ACC112 (cell line): ENCODE measurements around the gene KRTAP20-4.

Experiments
- H2AFZ ChIP-seq: fragments of 200-600 bp; sonication (generic); one replicate; pipeline ENCODE4 v1.6.0; 2017; ENCODE audit warnings: antibody characterized with exemption, low read length; ENCODE audit not compliant: unreplicated experiment
- H3K27ac ChIP-seq: fragments of 200-600 bp; sonication (generic); 2 replicates; pipeline ENCODE4 v1.5.1; 2014; ENCODE audit warnings: low read depth, mild to moderate bottlenecking, antibody characterized with exemption, low read length, moderate library complexity
- H3K27me3 ChIP-seq: fragments of 200-600 bp; sonication (generic); 2 replicates; pipeline ENCODE4 v1.6.1; 2014; ENCODE audit warnings: mild to moderate bottlenecking, antibody characterized with exemption, low read length, moderate library complexity, mixed read lengths; ENCODE audit not compliant: insufficient read depth
- H3K36me3 ChIP-seq: fragments of 200-600 bp; sonication (generic); 2 replicates; pipeline ENCODE4 v1.6.1; 2016; ENCODE audit warnings: mild to moderate bottlenecking, antibody characterized with exemption, low read length, moderate library complexity, mixed read lengths; ENCODE audit not compliant: insufficient read depth
- H3K4me1 ChIP-seq: fragments of 200-600 bp; sonication (generic); one replicate; pipeline ENCODE4 v1.6.1; 2016; ENCODE audit warnings: low read length, mixed read lengths; ENCODE audit not compliant: insufficient read depth, unreplicated experiment, control insufficient read depth
- H3K4me3 ChIP-seq: fragments of 200-600 bp; sonication (generic); 2 replicates; pipeline ENCODE4 v1.5.1; 2014; ENCODE audit warnings: mild to moderate bottlenecking, low read depth, low read length
- H3K79me2 ChIP-seq: fragments of 200-600 bp; sonication (generic); one replicate; pipeline ENCODE4 v1.6.0; 2016; ENCODE audit warnings: low read length; ENCODE audit not compliant: control insufficient read depth, unreplicated experiment, insufficient read depth

The KRTAP20-4 gene

DNA sequence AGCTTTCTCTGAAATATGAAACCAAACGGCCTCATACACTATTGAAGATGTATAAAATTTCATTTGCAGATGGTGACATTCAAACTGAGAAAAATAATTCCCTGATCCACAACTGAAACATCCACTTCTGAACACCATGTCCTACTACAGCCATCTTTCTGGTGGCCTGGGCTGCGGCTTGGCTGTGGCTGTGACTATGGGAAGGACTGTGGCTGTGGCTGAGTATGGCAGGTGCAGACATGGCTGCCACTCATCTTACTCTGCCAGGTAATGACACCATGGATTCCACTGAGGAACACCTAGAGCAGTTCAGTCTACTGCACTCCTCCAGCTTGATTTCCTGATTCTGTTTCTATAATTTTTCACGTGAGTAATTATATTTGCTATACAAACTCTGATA, at the start of gene KRTAP20-4:
Gene KRTAP20-4, plus strand, starts transcription at position 106 of the 400 bp plus-strand sequence.
- Histone ChIP-seq H3K4me1 (no peaks in the 10 kb centered on the region), H3K4me3 (no peak within 1 kb of the TSS), H2AFZ (no peak within 1 kb of the TSS), H3K36me3 (no peaks in the 10 kb centered on the region), H3K27ac (no peak within 1 kb of the TSS), H3K27me3 (no peaks in the 10 kb centered on the region), H3K79me2 (no peaks in the 10 kb centered on the region)

DNA sequence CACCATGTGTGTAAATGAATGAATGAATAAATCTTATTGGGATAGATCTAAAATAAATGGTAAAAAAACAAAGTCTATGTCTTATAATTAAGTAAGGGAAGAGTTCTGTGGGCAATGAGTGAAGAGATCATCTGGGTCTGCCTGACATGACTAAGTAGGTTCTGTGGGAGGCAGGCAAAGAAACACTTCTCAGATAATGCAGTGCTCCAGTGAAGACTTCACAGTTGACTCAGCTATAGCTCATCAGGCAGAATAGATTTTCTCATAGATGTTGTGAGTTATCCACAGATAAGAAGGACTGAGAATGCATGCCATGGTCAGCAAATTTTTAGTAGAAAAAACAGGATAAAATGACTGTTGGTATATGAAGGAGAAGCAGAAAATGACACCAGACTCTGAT, 42.7 kb upstream of the KRTAP20-4 start:
- no peaks in the 10 kb centered on the region for H3K4me1 ChIP-seq
- H3K4me3 ChIP-seq, result no peak overlapping the region
- H3K27ac ChIP-seq, result no peak overlapping the region
- no peaks in the 10 kb centered on the region for H3K36me3 ChIP-seq
- no peaks in the 10 kb centered on the region for H3K79me2 ChIP-seq
- no peak overlapping the region for H2AFZ ChIP-seq
- H3K27me3 ChIP-seq, result no peaks in the 10 kb centered on the region

DNA sequence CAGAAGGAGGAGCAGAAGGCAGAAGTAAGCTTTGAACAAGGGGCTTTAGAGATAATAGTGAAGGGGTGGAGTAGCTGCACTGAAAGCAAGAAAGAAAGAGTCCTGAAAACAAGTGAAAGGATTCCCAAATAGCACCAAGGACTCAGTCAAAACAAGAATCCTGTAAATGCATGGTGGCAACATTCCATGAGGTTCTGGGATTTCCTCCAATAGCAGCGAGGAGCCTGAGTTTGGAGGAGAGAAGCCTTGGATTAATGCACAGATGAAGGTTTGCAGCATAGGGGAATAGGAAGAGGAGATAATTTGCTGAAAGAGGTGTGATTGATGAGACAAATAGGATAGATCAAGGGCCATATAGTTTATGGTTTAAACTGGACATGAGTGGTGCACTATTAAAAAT, 41.1 kb upstream of the KRTAP20-4 start:
- Histone ChIP-seq H3K27ac (no peak overlapping the region), H3K79me2 (no peaks in the 10 kb centered on the region), H3K36me3 (no peaks in the 10 kb centered on the region), H2AFZ (no peak overlapping the region), H3K27me3 (no peaks in the 10 kb centered on the region), H3K4me1 (no peaks in the 10 kb centered on the region), H3K4me3 (no peak overlapping the region)

DNA sequence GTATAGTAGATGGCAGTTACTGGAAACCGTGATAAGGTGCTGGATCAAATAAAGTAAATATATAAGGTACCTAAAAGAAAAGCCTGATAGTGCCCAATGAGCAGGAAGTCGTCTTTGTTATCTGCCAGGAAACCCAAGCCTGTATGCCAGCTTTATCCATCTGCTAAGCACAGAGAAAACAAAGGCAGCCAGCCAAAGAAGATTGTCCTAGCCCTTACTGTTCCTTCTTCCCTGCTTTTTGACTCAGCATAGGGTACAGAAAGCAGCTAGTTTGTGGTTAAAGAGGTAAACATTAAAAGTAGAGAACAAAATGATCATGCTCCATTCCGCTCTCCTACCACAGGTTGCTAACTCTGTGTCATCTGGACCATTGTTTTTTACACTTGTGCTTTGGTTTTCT, 40.3 kb upstream of the KRTAP20-4 start:
- H2AFZ ChIP-seq, result no peak overlapping the region
- H3K79me2 ChIP-seq, result no peaks in the 10 kb centered on the region

DNA sequence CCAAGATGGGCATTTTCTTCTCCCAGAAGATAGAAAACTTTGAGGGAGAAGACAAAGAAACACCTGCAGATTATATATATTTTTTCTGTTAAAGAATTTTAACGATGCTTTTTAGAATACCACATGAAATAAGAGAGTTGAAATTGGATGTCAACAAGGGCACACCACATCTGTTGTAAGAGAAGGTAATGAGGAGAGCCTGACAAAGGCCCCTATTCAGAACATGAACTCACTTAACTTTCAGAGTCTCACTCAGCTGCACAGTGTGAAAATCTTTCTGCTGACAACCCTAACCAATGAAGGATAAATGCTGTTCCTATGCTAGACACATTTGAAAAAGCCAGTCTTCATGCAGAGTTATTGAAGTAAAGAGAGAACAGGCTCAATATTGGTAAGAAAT, 37.6 kb upstream of the KRTAP20-4 start:
- Histone ChIP-seq H3K79me2 (no peaks in the 10 kb centered on the region), H3K27me3 (no peaks in the 10 kb centered on the region), H3K27ac (no peak overlapping the region), H3K36me3 (no peaks in the 10 kb centered on the region), H3K4me3 (no peak overlapping the region), H3K4me1 (no peaks in the 10 kb centered on the region), H2AFZ (no peak overlapping the region)

More for the DNA sequence above, 40.3 kb upstream of the KRTAP20-4 start:
- no peaks in the 10 kb centered on the region for H3K4me1 ChIP-seq
- no peaks in the 10 kb centered on the region for H3K36me3 ChIP-seq
- H3K27ac ChIP-seq, result no peak overlapping the region
- no peak overlapping the region for H3K4me3 ChIP-seq
- H3K27me3 ChIP-seq, result no peaks in the 10 kb centered on the region

DNA sequence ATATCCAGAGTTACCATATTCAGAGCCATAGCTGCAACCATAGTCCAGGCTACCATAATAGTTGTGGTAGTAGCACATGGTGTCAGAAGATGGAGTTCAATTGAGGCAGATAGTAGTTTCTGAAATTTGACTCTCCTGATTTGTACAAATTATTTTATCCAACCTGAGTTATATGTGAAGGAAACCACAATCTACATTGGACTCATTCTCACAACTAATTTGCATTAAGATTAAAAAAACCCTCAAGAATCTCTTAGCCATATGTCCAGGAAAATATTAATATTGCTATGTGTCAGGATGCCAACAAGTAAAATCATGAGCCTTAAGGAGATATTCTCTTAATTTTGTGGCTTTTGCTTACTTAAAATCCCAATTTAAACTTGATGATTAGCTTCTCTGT, 30.1 kb upstream of the KRTAP20-4 start, which contains the start of gene KRTAP22-2:
Gene KRTAP22-2, minus strand, starts transcription at position 101 of the 400 bp plus-strand sequence.
- no peaks in the 10 kb centered on the region for H3K79me2 ChIP-seq
- H3K4me3 ChIP-seq, result no peak within 1 kb of the TSS
- no peak within 1 kb of the TSS for H2AFZ ChIP-seq
- no peaks in the 10 kb centered on the region for H3K36me3 ChIP-seq
- no peaks in the 10 kb centered on the region for H3K4me1 ChIP-seq
- no peaks in the 10 kb centered on the region for H3K27me3 ChIP-seq
- H3K27ac ChIP-seq, result no peak within 1 kb of the TSS

DNA sequence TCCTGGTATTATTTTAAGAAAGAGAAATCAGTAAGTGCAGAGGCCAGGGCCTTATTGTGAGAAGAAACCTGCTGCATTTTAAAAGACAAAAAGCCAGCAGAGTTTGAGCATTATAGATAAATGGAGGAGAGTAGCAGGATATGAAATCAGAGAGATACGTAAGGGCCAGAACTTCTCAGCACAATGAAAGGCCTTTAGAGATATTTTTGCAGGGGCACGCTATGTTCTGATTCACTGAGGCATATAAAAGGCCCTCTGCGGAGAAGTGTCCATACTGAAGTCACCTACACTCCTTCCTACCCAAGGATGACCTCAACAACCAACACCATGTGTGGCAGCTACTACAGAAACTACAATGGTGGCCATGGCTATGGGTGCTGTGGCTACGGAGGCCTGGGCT, 28.3 kb upstream of the KRTAP20-4 start, which contains the start of gene KRTAP6-3:
Gene KRTAP6-3, plus strand, starts transcription at position 301 of the 400 bp plus-strand sequence. Its CDS starts 6 bp downstream, at position 307.
- Histone ChIP-seq H3K27me3 (no peaks in the 10 kb centered on the region), H3K4me1 (no peaks in the 10 kb centered on the region), H3K79me2 (no peaks in the 10 kb centered on the region), H3K36me3 (no peaks in the 10 kb centered on the region), H2AFZ (no peak within 1 kb of the TSS), H3K4me3 (no peak within 1 kb of the TSS), H3K27ac (no peak within 1 kb of the TSS)

DNA sequence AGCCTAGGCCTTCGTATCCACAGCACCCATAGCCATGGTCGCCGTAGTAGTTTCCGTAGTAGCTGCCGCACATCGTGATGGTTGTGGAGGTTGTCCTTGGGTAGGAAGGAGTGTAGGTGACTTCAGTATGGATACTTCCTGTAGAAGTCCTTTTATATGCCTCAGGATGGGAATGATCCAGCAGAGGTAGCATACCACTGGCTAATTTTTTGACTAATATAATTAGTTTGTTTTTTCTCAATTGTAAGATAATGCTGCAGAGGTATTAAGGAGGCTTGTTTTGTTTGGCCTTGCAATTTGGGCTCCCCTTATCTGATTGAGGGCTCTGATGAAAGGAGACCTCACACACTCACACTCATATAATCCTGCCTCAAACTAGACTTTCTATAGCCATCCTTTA, 21.6 kb upstream of the KRTAP20-4 start, which contains the start of gene KRTAP6-2:
Gene KRTAP6-2, minus strand, starts transcription at position 101 of the 400 bp plus-strand sequence. Its CDS starts 28 bp downstream, at position 73.
- Histone ChIP-seq H3K27ac (no peak within 1 kb of the TSS), H2AFZ (no peak within 1 kb of the TSS), H3K36me3 (no peaks in the 10 kb centered on the region), H3K4me3 (no peak within 1 kb of the TSS), H3K4me1 (no peaks in the 10 kb centered on the region), H3K79me2 (no peaks in the 10 kb centered on the region), H3K27me3 (no peaks in the 10 kb centered on the region)

DNA sequence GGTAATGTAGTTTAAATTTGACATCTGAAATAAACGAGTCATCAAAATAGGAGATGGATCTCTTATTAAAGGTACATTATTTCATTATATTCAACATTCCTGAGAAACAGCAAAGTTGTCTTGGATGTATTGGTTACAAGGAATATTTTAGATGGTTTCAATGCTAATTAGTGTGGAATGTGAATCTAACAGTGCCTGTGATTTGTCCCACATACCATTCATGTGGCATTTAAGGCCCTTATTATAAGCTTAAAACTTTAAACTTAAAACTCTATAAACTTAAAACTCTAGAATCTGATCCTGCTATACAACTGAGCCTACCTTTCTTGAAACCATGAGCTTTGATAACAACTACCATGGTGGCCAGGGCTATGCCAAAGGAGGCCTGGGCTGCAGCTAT, 19.6 kb upstream of the KRTAP20-4 start, which contains the start of gene KRTAP22-1:
Gene KRTAP22-1, plus strand, starts transcription at position 301 of the 400 bp plus-strand sequence.
- H3K79me2 ChIP-seq, result no peaks in the 10 kb centered on the region
- no peaks in the 10 kb centered on the region for H3K4me1 ChIP-seq
- no peaks in the 10 kb centered on the region for H3K27me3 ChIP-seq
- H3K36me3 ChIP-seq, result no peaks in the 10 kb centered on the region
- H3K27ac ChIP-seq, result no peak within 1 kb of the TSS
- no peak within 1 kb of the TSS for H2AFZ ChIP-seq
- no peak within 1 kb of the TSS for H3K4me3 ChIP-seq

DNA sequence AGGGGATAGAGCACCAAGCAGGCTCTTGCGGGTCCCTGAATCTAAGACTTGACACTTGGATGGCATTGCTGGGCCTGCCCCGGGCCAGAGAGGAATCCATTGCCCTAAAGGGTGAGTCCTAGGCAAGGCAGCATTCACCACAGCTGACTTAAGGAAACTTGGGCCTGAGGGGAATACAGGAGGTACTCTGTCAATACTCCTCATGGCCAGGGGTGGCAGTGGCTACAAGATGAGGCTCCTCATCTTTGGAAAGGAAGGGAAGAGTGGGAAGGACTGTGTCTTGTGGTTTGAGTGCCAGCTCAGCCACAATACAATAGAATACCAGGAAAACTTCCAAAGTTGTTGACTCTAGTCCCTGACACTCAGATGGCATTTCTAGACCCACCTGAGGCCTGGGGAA, 14.5 kb upstream of the KRTAP20-4 start:
- Histone ChIP-seq H3K36me3 (no peaks in the 10 kb centered on the region), H2AFZ (no peak overlapping the region)

DNA sequence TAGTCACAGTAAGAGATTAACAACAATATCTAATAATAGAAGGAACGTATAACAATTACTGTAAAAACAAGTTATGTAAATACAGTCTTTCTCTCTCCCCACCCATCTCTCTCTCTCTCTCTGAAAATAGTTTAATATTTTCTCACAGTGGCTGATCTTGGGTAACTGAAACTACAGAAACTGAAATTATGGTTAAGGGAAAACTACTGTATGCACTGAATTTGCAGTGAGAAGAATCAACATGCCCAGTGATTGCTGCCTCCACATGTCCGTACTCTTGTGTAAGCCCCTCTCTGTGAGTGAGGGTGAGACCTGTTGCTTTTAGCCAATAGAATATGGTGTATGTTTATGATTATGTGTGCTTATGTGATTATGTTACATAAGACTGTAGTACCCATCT, 8.3 kb upstream of the KRTAP20-4 start:
- Histone ChIP-seq H3K4me3 (no peak overlapping the region), H3K4me1 (no peaks in the 10 kb centered on the region), H3K27ac (no peak overlapping the region), H3K36me3 (no peaks in the 10 kb centered on the region), H3K27me3 (no peaks in the 10 kb centered on the region), H3K79me2 (no peaks in the 10 kb centered on the region), H2AFZ (no peak overlapping the region)

More for the DNA sequence above, 14.5 kb upstream of the KRTAP20-4 start:
- no peak overlapping the region for H3K4me3 ChIP-seq
- no peaks in the 10 kb centered on the region for H3K79me2 ChIP-seq
- no peaks in the 10 kb centered on the region for H3K4me1 ChIP-seq
- no peak overlapping the region for H3K27ac ChIP-seq
- no peaks in the 10 kb centered on the region for H3K27me3 ChIP-seq
